GM12801 (cell line): ENCODE results near the gene RPL29.

Source experiments
- TF ChIP-seq, protein P1 (sequence below): IDR thresholded peaks from one replicate; pipeline ENCODE4 v1.5.1; 2011; ENCODE audit warnings: control low read depth; ENCODE audit not compliant: insufficient read length; ENCODE audit errors: extremely low read depth

The RPL29 gene

DNA sequence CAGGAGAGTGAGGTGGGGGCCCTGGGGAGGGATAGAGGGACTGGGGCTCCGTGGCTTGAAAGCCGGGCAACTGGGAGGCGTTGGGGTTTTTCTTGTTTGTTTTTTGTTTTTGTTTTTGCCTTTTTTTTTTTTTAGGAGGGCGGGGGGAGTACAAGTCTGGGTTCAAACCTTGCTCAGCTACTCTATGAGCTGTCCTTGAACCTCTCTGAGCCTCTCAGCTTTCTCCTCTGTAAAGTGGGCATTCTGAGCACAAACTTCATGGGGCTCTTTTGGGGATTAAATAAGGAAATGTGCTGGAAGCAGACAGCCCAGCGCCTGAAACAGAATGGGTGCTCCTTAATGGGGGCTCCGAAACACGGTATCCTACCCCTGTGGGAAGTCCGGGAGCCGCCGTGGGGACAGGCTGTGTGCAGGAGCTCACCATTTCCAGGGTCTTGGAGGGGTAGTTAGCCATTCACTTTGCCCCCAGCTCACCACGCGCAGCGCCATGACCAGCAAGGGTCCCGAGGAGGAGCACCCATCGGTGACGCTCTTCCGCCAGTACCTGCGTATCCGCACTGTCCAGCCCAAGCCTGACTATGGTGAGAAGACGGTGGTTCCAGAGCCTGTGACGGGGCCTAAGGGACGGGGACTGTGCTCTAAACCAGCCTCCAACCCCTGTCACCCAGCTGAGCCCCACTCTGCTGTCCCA, 12.0 kb downstream of the RPL29 start:
- TF ChIP-seq, protein P1, sequence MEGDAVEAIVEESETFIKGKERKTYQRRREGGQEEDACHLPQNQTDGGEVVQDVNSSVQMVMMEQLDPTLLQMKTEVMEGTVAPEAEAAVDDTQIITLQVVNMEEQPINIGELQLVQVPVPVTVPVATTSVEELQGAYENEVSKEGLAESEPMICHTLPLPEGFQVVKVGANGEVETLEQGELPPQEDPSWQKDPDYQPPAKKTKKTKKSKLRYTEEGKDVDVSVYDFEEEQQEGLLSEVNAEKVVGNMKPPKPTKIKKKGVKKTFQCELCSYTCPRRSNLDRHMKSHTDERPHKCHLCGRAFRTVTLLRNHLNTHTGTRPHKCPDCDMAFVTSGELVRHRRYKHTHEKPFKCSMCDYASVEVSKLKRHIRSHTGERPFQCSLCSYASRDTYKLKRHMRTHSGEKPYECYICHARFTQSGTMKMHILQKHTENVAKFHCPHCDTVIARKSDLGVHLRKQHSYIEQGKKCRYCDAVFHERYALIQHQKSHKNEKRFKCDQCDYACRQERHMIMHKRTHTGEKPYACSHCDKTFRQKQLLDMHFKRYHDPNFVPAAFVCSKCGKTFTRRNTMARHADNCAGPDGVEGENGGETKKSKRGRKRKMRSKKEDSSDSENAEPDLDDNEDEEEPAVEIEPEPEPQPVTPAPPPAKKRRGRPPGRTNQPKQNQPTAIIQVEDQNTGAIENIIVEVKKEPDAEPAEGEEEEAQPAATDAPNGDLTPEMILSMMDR: no peak

DNA sequence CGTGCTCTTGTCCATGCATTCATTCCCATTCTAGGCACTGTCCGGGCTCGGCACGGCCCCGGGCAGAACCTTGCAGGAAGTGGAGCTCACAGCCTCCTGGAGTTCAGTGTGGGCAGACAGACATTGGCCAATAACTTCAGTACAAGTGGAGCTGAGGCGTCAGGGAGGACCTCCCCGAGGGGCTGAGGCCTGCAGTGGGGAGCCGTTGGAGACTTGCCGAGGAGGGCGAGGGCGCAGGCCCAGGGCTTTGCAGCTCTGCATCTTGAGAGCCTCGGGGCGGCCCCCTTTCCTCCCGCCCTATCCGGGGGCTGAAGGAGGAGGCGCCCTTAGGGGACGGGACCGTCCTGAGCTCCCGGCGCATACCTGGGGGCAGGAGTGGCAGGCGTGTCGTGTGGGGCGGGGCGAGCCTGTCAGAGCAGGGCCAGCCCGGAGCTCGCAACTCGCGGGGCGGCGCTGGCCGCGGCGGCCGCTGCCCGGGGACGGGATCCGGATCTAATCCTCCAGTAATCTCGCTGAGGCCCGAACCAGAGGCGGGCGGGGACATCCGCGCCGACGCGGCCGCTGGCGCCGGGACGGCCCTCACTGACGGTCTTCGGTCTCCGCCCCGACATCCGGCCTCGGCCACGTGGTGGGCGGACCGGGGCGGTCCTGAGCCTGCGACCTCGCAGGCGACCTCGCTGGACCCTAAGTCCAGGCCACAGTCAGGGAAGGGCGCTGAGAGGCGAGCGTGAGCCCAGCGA, 12.7 kb downstream of the RPL29 start, which contains the start of gene ACY1:
ACY1 (plus strand) TSS at position 698 of the 740 bp plus-strand sequence. CDS start 530 bp downstream, outside the sequence.
- TF ChIP-seq, protein P1: no peak

DNA sequence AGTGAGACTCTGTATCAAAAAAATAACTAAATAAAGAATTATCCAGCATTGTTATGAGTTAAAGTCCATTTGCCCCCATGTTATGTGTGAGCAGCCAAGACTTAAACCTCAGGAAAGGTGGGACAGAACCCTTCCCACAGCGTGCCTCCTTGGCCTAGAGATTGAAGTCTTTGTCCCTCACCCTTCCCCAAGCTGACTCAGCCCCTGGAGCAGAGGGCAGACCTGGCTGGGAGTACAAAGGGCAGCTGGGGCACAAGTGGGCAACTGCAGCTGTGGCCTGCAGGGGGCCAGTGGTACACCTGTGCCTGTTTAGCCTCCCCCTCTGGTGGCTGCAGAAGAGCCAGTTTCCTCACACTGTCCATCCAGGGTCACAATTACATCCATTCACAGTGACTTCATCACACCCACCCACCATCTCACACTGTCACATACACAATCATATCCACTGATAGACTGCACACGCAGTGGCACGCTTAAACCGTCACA, 13.3 kb downstream of the RPL29 start:
- TF ChIP-seq, protein P1: no peak

DNA sequence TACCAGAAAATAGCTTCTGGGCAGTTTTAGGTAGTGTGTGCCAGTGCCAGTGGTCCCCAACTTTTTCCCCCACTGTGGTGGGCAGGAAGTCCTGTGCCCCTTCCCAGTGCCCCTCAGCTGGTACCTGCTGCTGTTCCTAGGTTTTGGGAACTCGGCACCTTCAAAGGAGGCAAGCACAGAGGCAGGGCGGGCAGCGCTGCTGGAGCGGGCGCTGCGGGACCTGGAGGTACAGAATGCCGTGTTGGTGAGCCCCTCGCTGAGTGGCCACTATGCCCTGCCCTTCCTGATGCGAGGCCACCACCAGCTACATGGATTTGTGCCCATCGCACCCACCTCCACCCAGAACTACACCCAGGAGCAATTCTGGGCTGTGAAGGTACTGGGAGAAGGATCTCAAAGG, 15.4 kb downstream of the RPL29 start:
- TF ChIP-seq, protein P1: no peak

DNA sequence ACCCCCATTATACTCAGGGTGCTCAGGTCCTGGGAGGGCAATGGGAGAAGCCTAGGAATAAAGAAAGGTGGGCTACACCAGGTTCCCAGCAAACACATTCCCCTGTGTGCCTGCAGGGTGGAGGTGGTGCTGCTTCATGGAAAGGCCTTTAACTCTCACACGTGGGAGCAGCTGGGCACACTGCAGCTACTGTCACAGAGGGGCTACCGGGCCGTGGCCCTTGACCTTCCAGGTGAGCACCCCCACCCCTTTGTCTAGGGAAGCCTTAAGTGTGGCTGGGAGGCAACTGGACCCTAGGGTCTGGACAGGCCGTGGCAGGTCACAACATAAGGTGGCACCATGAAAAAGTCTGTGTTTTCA, 17.6 kb downstream of the RPL29 start:
- TF ChIP-seq, protein P1: no peak

DNA sequence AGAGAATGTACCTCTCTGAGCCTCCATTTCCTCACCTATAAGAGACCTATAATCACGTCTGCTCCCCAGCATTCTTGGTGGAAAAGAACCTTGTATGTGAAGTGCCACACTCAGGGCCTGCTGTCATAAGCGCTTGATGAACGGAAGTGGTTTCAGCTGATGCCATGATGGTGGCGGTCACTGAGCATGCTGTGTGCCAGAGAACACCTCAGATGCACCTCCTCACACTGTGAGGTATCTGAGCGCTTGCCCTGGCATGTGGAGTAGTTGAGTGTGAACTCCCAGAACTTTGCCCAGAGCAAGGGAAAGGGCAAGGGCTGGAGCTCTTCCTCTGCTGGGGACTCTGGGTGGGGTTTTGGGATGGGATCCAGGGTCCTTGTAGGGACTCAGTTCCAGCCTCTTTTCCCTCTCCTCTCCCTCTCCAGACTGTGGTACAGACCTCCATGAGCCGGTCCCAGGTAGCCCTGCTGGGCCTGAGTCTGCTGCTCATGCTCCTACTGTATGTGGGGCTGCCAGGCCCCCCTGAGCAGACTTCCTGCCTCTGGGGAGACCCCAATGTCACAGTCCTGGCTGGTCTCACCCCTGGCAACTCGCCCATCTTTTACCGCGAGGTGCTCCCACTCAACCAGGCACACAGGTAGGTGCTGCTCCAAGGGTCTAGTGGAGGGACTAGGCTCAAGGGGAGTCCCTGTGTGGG, 18.1 kb downstream of the RPL29 start:
- TF ChIP-seq, protein P1: no peak

DNA sequence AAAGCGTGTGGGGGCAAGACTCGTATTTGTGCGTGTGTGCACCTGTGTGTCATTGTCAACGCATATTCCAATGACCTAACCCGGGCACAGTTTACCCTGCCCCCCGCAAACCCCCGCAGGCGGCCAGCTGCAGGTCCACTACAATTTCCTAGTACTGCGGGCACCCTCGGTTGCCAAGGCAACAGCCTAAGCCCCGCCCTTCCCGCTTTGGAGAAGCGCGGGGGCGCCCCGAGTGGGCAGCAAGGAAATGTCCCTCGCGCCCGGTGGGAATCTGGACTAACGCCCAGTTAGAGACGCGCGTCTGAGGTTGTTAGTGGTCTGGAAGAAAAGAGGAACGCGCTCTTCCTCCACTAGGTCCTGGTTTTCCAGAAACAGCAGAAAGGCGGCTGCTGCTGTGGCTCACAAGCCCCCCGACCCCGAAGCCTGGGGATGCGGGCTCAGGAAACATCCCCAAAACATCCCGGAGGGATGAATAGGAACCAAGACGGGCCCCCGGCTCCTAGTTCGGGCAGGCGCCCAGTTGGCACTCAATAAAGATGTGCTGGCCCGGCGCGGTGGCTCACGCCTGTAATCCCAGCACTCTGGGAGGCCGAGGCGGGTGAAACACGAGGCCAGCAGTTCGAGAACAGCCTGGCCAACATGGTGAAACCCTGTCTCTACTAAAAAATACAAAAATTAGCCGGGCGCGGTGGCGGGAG, 19.7 kb downstream of the RPL29 start:
- TF ChIP-seq, protein P1: no peak
